ENCODE data around the gene FGD5. TPM values are rescaled to one million over a fixed set of nuclear protein-coding genes. Genes with fewer than 3 reads are reported as not detected.

The FGD5 gene
- total and polyA plus RNA-seq, 2 donors (not counting 1 experiment from before 2014, with no cell fraction given): not detected

DNA sequence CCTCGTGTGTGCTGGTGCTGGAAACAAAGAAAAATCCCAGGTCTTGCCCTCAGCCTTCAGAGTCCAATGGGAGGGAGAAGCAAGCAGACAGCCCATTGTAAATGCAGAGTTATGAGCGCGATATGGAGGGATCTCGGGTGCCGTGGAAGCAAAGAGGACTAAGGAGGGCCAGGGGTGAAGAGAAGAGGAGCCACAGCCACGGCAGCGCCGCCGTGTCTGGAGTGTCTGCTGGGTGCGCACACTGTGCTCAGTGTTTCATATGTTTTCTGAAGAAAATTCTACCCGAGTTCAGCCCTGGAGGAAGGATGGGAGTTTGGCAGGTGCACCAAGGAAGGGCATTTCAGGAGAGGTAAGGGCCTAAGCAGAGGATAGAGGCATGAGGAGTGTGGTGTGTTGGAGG, 92.9 kb downstream of the FGD5 start:
- POLR2A ChIA-PET: no interaction called here
- no peak overlapping the region for H3K9ac ChIP-seq (ENCODE audit: low read length)
- 92% methylated on average over 11 of the region's 11 CpGs for WGBS (ENCODE audit: insufficient coverage)
- TF ChIP-seq, protein P1, sequence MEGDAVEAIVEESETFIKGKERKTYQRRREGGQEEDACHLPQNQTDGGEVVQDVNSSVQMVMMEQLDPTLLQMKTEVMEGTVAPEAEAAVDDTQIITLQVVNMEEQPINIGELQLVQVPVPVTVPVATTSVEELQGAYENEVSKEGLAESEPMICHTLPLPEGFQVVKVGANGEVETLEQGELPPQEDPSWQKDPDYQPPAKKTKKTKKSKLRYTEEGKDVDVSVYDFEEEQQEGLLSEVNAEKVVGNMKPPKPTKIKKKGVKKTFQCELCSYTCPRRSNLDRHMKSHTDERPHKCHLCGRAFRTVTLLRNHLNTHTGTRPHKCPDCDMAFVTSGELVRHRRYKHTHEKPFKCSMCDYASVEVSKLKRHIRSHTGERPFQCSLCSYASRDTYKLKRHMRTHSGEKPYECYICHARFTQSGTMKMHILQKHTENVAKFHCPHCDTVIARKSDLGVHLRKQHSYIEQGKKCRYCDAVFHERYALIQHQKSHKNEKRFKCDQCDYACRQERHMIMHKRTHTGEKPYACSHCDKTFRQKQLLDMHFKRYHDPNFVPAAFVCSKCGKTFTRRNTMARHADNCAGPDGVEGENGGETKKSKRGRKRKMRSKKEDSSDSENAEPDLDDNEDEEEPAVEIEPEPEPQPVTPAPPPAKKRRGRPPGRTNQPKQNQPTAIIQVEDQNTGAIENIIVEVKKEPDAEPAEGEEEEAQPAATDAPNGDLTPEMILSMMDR (IDR thresholded peaks at IDR 0.05): no peak
- no peak for TF ChIP-seq EZH2 (IDR thresholded peaks at IDR 0.05; ENCODE audit: borderline replicate concordance, insufficient read depth, low read depth, low read length, poor library complexity, severe bottlenecking)
- H3K9me3 ChIP-seq (ENCODE audit: control extremely low read depth in 1 of 3, control insufficient read depth in 2 of 3, insufficient read depth in 1 of 3, low read length in 2 of 3): peaks cover 0 to 5% (median 0%) of the 10 kb centered on the region in 3 donors
- intact Hi-C loops (cut with micrococcal nuclease): no loop called here
- H3K4me1 Mint-ChIP-seq: no peaks in the 10 kb centered on the region
- H3K9me3 Mint-ChIP-seq (ENCODE audit: insufficient read depth): no peaks in the 10 kb centered on the region
- H3K27me3 ChIP-seq (replicated peaks in 1 of 4; ENCODE audit: control extremely low read depth in 1 of 4, control insufficient read depth in 3 of 4, insufficient read depth in 4 of 4, low read length in 3 of 4): peaks cover 0 to 6% (median 0%) of the 10 kb centered on the region in 4 experiments
- no peaks in the 10 kb centered on the region for H3K4me1 ChIP-seq (ENCODE audit: control insufficient read depth in 2 of 2, insufficient read depth in 2 of 2, low read length in 2 of 2)
- no peak for ATAC-seq (ENCODE audit: low read depth)
- DNase-seq: no peak
- CTCF ChIA-PET: no interaction called here
- peaks cover 23% of the 10 kb centered on the region for H3K27me3 Mint-ChIP-seq
- H2AFZ ChIP-seq (ENCODE audit: insufficient read depth, low read depth, low read length, poor library complexity, severe bottlenecking): no peak overlapping the region
- no peak overlapping the region for H3K27ac ChIP-seq (ENCODE audit: low read length in 2 of 2)
- H4K20me1 ChIP-seq (ENCODE audit: control insufficient read depth, insufficient read depth, low read length, poor library complexity, severe bottlenecking): no peaks in the 10 kb centered on the region
- no peak overlapping the region for H3K4me3 Mint-ChIP-seq
- H3K4me3 ChIP-seq (ENCODE audit: control extremely low read depth in 1 of 5, extremely low read depth in 1 of 5, insufficient read depth in 1 of 5, low read depth in 2 of 5, low read length in 4 of 5): no peak overlapping the region
- no peak overlapping the region for H3K27ac Mint-ChIP-seq
- no peaks in the 10 kb centered on the region for H3K36me3 ChIP-seq (replicated peaks in 1 of 2; ENCODE audit: control extremely low read depth in 1 of 2, control insufficient read depth in 1 of 2, extremely low read depth in 1 of 2, insufficient read depth in 2 of 2, low read length in 1 of 2)
- no peaks in the 10 kb centered on the region for H3K79me2 ChIP-seq (ENCODE audit: control insufficient read depth, insufficient read depth, low read length)
- no peak overlapping the region for H3K4me2 ChIP-seq (replicated peaks; ENCODE audit: low read depth, low read length, poor library complexity, severe bottlenecking)

- no peak for DNase-seq
- no peaks in the 10 kb centered on the region for H3K9me3 ChIP-seq (ENCODE audit: control extremely low read depth in 1 of 3, control insufficient read depth in 2 of 3, insufficient read depth in 1 of 3, low read length in 2 of 3)
Observed at GRCh38 chr3:14913071-14913925, 94.5 kb downstream of the FGD5 start.

More at GRCh38 chr3:14913071-14913925, 94.5 kb downstream of the FGD5 start:
- no peaks in the 10 kb centered on the region for H3K4me1 ChIP-seq (ENCODE audit: control insufficient read depth in 2 of 2, insufficient read depth in 2 of 2, low read length in 2 of 2)
- ATAC-seq (ENCODE audit: low read depth): no peak
- peaks cover 0 to 6% (median 0%) of the 10 kb centered on the region in 4 experiments for H3K27me3 ChIP-seq (replicated peaks in 1 of 4; ENCODE audit: control extremely low read depth in 1 of 4, control insufficient read depth in 3 of 4, insufficient read depth in 4 of 4, low read length in 3 of 4)
- H3K27me3 Mint-ChIP-seq: peaks cover 23% of the 10 kb centered on the region
- no peak overlapping the region for H3K27ac ChIP-seq (ENCODE audit: low read length in 2 of 2)
- TF ChIP-seq, protein P1 (IDR thresholded peaks at IDR 0.05): no peak
- TF ChIP-seq EZH2 (IDR thresholded peaks at IDR 0.05; ENCODE audit: borderline replicate concordance, insufficient read depth, low read depth, low read length, poor library complexity, severe bottlenecking): no peak
- ChIA-PET CTCF (interaction anchor here (0.8 kb wide), 1 partner anchor 10 kb away, joined by 4 read pairs; no protein-coding TSS in a partner anchor), POLR2A (no interaction called here)
- WGBS (ENCODE audit: insufficient coverage): 85% methylated on average over 8 of the region's 10 CpGs
- no peaks in the 10 kb centered on the region for H4K20me1 ChIP-seq (ENCODE audit: control insufficient read depth, insufficient read depth, low read length, poor library complexity, severe bottlenecking)
- no peaks in the 10 kb centered on the region for H3K4me1 Mint-ChIP-seq
- H3K4me2 ChIP-seq (replicated peaks; ENCODE audit: low read depth, low read length, poor library complexity, severe bottlenecking): no peak overlapping the region
- H3K79me2 ChIP-seq (ENCODE audit: control insufficient read depth, insufficient read depth, low read length): no peaks in the 10 kb centered on the region
- intact Hi-C loops (cut with micrococcal nuclease): no loop called here
- no peak overlapping the region for H3K9ac ChIP-seq (ENCODE audit: low read length)
- no peaks in the 10 kb centered on the region for H3K36me3 ChIP-seq (replicated peaks in 1 of 2; ENCODE audit: control extremely low read depth in 1 of 2, control insufficient read depth in 1 of 2, extremely low read depth in 1 of 2, insufficient read depth in 2 of 2, low read length in 1 of 2)
- H2AFZ ChIP-seq (ENCODE audit: insufficient read depth, low read depth, low read length, poor library complexity, severe bottlenecking): no peak overlapping the region
- no peak overlapping the region for H3K27ac Mint-ChIP-seq
- no peak overlapping the region for H3K4me3 Mint-ChIP-seq
- H3K4me3 ChIP-seq (ENCODE audit: control extremely low read depth in 1 of 5, extremely low read depth in 1 of 5, insufficient read depth in 1 of 5, low read depth in 2 of 5, low read length in 4 of 5): no peak overlapping the region
- no peaks in the 10 kb centered on the region for H3K9me3 Mint-ChIP-seq (ENCODE audit: insufficient read depth)
